Measurements from ENCODE around the gene PP2D1. TPM values are rescaled to one million over a fixed set of nuclear protein-coding genes. Genes with fewer than 3 reads are reported as not detected.

Gene PP2D1
- total and polyA plus RNA-seq, 9 of the 15 experiments (the other 6 are each of a cell fraction or from before 2014, with no cell fraction given): 0.07 to 0.10 TPM; not detected in 7

DNA sequence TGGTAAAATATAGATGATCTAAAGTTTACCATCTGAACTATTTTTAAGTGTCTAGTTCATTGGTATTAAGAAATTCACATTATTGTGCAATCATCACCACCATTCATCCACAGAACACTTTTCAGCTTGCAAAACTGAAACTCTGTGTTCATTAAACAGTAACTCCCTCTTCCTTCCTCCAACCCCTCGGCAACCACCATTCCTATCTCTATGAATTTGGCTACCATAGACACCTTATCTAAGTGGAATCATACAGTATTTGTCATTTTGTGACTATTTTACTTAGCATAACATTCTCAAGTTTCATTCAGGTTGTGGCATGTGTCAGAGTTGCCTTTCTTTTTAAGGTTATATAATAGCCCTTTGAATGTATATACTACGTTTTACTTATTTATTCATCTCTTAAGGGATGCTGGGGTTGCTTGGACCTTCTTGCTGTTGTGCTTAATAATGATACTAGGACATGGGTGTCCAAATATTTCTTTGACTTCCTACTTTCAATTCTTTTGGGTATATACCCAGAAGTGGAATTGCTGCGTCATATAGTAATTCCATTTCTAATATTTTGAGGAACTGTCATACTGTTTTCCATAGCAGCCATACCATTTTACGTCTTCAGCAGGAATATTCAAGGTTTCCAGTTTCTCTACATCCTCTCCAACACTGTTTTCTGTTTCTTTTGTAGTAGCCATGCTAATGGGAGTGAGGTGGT is 49.1 kb upstream of the PP2D1 start (continued):
- TF ChIP-seq MAFG (tag; conservative IDR thresholded peaks at IDR 0.05) (0 out of 2 replicates have a peak, but pooled peaks have one; percentile 4), CSDE1 (IDR thresholded peaks at IDR 0.05) (0 out of 4 replicates have a peak, but pooled peaks of 1 of the 2 experiments have one; percentile 20)

DNA sequence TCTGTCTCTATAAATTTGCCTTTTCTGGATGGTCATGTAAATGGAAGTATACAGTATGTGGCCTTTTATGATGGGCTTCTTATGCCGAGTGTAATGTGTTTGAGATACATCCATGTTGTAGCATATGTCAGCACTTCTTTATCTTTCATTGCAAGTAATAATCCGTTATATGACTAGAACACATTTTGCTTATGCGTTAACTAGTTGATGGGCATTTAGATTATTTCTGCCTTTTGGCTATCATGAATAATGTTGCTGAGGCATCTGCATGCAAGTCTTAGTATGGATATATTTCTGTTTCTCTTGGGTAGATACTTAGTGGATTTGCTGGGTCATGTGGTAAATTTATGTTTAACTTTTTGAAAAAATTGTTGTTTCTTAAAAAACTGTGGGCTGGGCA is 47.9 kb upstream of the PP2D1 start:
- Histone ChIP-seq H4K20me1 (replicated peaks; ENCODE audit: control insufficient read depth, insufficient read depth, low read length) (0 out of 2 replicates have a peak, but pooled peaks cover 3% of the 10 kb centered on the region), H3K27ac (ENCODE audit: extremely low read depth, low read depth, low read length) (no peak overlapping the region), H3K9me1 (ENCODE audit: control insufficient read depth, insufficient read depth, low read length) (no peaks in the 10 kb centered on the region), H3K4me1 (replicated peaks in 1 of 2; ENCODE audit: control insufficient read depth in 2 of 2, insufficient read depth in 2 of 2, low read length in 2 of 2) (peaks cover 0 to 38% of the 10 kb centered on the region in 2 experiments; a peak in 2 of 5 replicates), H3K4me2 (ENCODE audit: insufficient read depth, low read length) (no peak overlapping the region), H3K79me2 (ENCODE audit: control insufficient read depth, insufficient read depth, low read length) (peaks cover 37% of the 10 kb centered on the region), H3K27me3 (ENCODE audit: control insufficient read depth in 2 of 2, insufficient read depth in 2 of 2, low read length in 2 of 2) (no peaks in the 10 kb centered on the region), H2AFZ (ENCODE audit: low read depth, low read length) (no peak overlapping the region), H3K36me3 (ENCODE audit: control insufficient read depth, insufficient read depth, low read length) (no peaks in the 10 kb centered on the region), H3K9me3 (replicated peaks; ENCODE audit: control insufficient read depth, insufficient read depth, low read depth, low read length) (no peaks in the 10 kb centered on the region), H3K4me3 (no peak overlapping the region), H3K9ac (ENCODE audit: insufficient read depth in 1 of 2, low read depth in 2 of 2, low read length in 2 of 2) (no peak overlapping the region)
- intact Hi-C loops (cut with micrococcal nuclease) (no loop called here), in situ Hi-C loops (cut with MboI) (no loop called here)
- ChIA-PET CTCF (ENCODE audit: low intra/inter-chr PET ratio) (no interaction called here), POLR2A (interaction anchor here (1.4 kb wide), 1 partner anchor 18 kb away, joined by 3 read pairs; no protein-coding TSS in a partner anchor)
- no TSS peak for BruUV-seq (replicated peaks)
- DNase-seq (ENCODE audit: extremely low read depth in 1 of 4, low spot score in 3 of 4) (no peak), ATAC-seq (no peak), FAIRE-seq (no peak)
- WGBS (ENCODE audit: insufficient coverage, low coverage, missing lambda C conversion rate): 71% methylated on average over 3 of the region's 3 CpGs
- TF ChIP-seq CBFA2T3 (IDR thresholded peaks at IDR 0.05) (peak; percentile 22; the same call in 1 of the 2 replicates), DACH1 (IDR thresholded peaks at IDR 0.05; ENCODE audit: partially characterized antibody) (no peak), ZNF316 (IDR thresholded peaks at IDR 0.05) (peak; percentile 44; the same call in 1 of the 2 replicates), MAFK (IDR thresholded peaks at IDR 0.05; ENCODE audit: low read length) (0 out of 2 replicates have a peak, but pooled peaks have one; percentile 16), ZBED1 (IDR thresholded peaks at IDR 0.05) (no peak)

Measured in K562 (cell line).